ENCODE data around the gene FLNA. TPM values are rescaled to one million over a fixed set of nuclear protein-coding genes. Genes with fewer than 3 reads are reported as not detected.

The FLNA gene
- total and polyA plus RNA-seq, 2 donors (not counting 3 experiments of a cell fraction or from before 2014, with no cell fraction given), result 658 to 1,474 TPM

GRCh38 chrX:154370300-154371016 lies 4.0 kb downstream of the FLNA start:
- no TSS peak for BruUV-seq (replicated peaks)

More at GRCh38 chrX:154370300-154371016, 4.0 kb downstream of the FLNA start:
- Histone ChIP-seq H3K36me3 (ENCODE audit: control insufficient read depth in 2 of 2, extremely low read depth in 1 of 2, insufficient read depth in 2 of 2, low read length in 2 of 2) (peaks cover 9 to 18% of the 10 kb centered on the region in 2 experiments), H3K9ac (replicated peaks; ENCODE audit: extremely low read depth, insufficient read depth, low read length) (peak overlapping the region; percentile 97), H3K4me3 (replicated peaks in 1 of 3; ENCODE audit: insufficient read depth in 1 of 3, low read depth in 1 of 3, low read length in 3 of 3) (peak overlapping the region; percentile 82 to 99 (median 91)), H3K4me1 (ENCODE audit: control insufficient read depth, extremely low read depth, insufficient read depth, low read length) (peaks cover 30% of the 10 kb centered on the region), H3K9me3 (replicated peaks; ENCODE audit: control insufficient read depth, insufficient read depth, low read length) (no peaks in the 10 kb centered on the region), H3K79me2 (ENCODE audit: control insufficient read depth, insufficient read depth, low read length) (peaks cover 56% of the 10 kb centered on the region), H2AFZ (ENCODE audit: low read depth, low read length) (no peak overlapping the region), H4K20me1 (replicated peaks; ENCODE audit: control insufficient read depth, extremely low read depth, insufficient read depth, low read length) (no peaks in the 10 kb centered on the region), H3K9me1 (replicated peaks; ENCODE audit: control insufficient read depth, extremely low read depth, insufficient read depth, low read length) (no peaks in the 10 kb centered on the region), H3K27ac (ENCODE audit: insufficient read depth, low read depth, low read length) (peak overlapping the region; percentile 91), H3K27me3 (ENCODE audit: control insufficient read depth in 2 of 2, insufficient read depth in 2 of 2, low read length in 2 of 2) (no peaks in the 10 kb centered on the region), H3K4me2 (ENCODE audit: insufficient read depth, low read length) (peak overlapping the region; percentile 78)
- ChIA-PET CTCF (interaction anchor here (1.0 kb wide), 2 partner anchors 13 to 15 kb away, joined by 3 to 4 read pairs; no protein-coding TSS in a partner anchor), POLR2A (interaction anchor here (0.5 to 1.4 kb wide), 6 partner anchors 9 to 177 kb away, joined by 3 to 7 read pairs (median 4); partner anchors contain the start of genes EMD and RPL10)
- FAIRE-seq, result no peak
- intact Hi-C loops (cut with micrococcal nuclease) (loop anchor here (5.0 kb wide), 1 partner anchor 37 kb away; the partner anchor contains the start of gene DNASE1L1), dilution Hi-C loops (cut with MboI; ENCODE audit: extremely low pct_ligation_motif_present, low sequenced_read_pairs) (no loop called here)
- TF ChIP-seq MYC (IDR thresholded peaks at IDR 0.05; ENCODE audit: low read depth, low read length) (no peak), MAX (IDR thresholded peaks at IDR 0.05; ENCODE audit: insufficient read depth, insufficient read length) (no peak), JUN (IDR thresholded peaks at IDR 0.05; ENCODE audit: borderline replicate concordance, insufficient read depth, insufficient read length, low read depth) (no peak), FOS (IDR thresholded peaks at IDR 0.05; ENCODE audit: borderline replicate concordance, insufficient read depth, low read length) (no peak), CTCF (IDR thresholded peaks at IDR 0.05; ENCODE audit: extremely low read depth in 1 of 2, insufficient read depth in 1 of 2, low read depth in 1 of 2, low read length in 2 of 2) (no peak), GATA2 (IDR thresholded peaks at IDR 0.05; ENCODE audit: insufficient read depth, insufficient read length, low read depth, low read length) (no peak), EZH2 (IDR thresholded peaks at IDR 0.05; ENCODE audit: borderline replicate concordance, low read depth, low read length, severe bottlenecking) (no peak), POLR2A (IDR thresholded peaks at IDR 0.05; ENCODE audit: low read depth, low read length) (no peak), POLR2AphosphoS5 (IDR thresholded peaks at IDR 0.05; ENCODE audit: insufficient read depth, low read depth, low read length) (no peak)
- DNase-seq (ENCODE audit: low read depth, low spot score), result peak; percentile 26
